Measurements from ENCODE around the gene MPO.

The MPO gene

GRCh38 chr17:58300336-58300735 lies 19.6 kb upstream of the MPO start:
- no peaks in the 10 kb centered on the region for H3K36me3 ChIP-seq (ENCODE audit: control insufficient read depth, insufficient read depth, low read length)
- TF ChIP-seq CTCF (IDR thresholded peaks at IDR 0.05; ENCODE audit: insufficient read depth, low read length, poor library complexity, severe bottlenecking), result no peak
- DNase-seq (ENCODE audit: extremely low read depth, insufficient read length), result no peak
- H3K27me3 ChIP-seq (replicated peaks; ENCODE audit: control insufficient read depth, insufficient read depth, low read length), result no peaks in the 10 kb centered on the region
- no peak overlapping the region for H3K4me3 ChIP-seq (replicated peaks; ENCODE audit: low read depth, low read length)

GRCh38 chr17:58294034-58294433 lies 13.3 kb upstream of the MPO start:
- no peak for TF ChIP-seq CTCF (IDR thresholded peaks at IDR 0.05; ENCODE audit: insufficient read depth, low read length, poor library complexity, severe bottlenecking)
- DNase-seq (ENCODE audit: extremely low read depth, insufficient read length), result no peak
- no peaks in the 10 kb centered on the region for H3K27me3 ChIP-seq (replicated peaks; ENCODE audit: control insufficient read depth, insufficient read depth, low read length)

GRCh38 chr17:58291246-58291645 lies 10.5 kb upstream of the MPO start:
- no peaks in the 10 kb centered on the region for H3K27me3 ChIP-seq (replicated peaks; ENCODE audit: control insufficient read depth, insufficient read depth, low read length)
- H3K36me3 ChIP-seq (ENCODE audit: control insufficient read depth, insufficient read depth, low read length), result no peaks in the 10 kb centered on the region
- no peak overlapping the region for H3K4me3 ChIP-seq (replicated peaks; ENCODE audit: low read depth, low read length)
- no peak for TF ChIP-seq CTCF (IDR thresholded peaks at IDR 0.05; ENCODE audit: insufficient read depth, low read length, poor library complexity, severe bottlenecking)
- DNase-seq (ENCODE audit: extremely low read depth, insufficient read length), result no peak

More at GRCh38 chr17:58294034-58294433, 13.3 kb upstream of the MPO start:
- no peak overlapping the region for H3K4me3 ChIP-seq (replicated peaks; ENCODE audit: low read depth, low read length)
- no peaks in the 10 kb centered on the region for H3K36me3 ChIP-seq (ENCODE audit: control insufficient read depth, insufficient read depth, low read length)

- Histone ChIP-seq H3K27me3 (replicated peaks; ENCODE audit: control insufficient read depth, insufficient read depth, low read length) (no peaks in the 10 kb centered on the region), H3K4me3 (replicated peaks; ENCODE audit: low read depth, low read length) (no peak overlapping the region), H3K36me3 (ENCODE audit: control insufficient read depth, insufficient read depth, low read length) (no peaks in the 10 kb centered on the region)
- TF ChIP-seq CTCF (IDR thresholded peaks at IDR 0.05; ENCODE audit: insufficient read depth, low read length, poor library complexity, severe bottlenecking), result no peak
- no peak for DNase-seq (ENCODE audit: extremely low read depth, insufficient read length)
Observed at GRCh38 chr17:58289869-58290268, 9.1 kb upstream of the MPO start.

- no peaks in the 10 kb centered on the region; the same call in 1 of the 2 replicates for H3K27me3 ChIP-seq (replicated peaks; ENCODE audit: control insufficient read depth, insufficient read depth, low read length)
- DNase-seq (ENCODE audit: extremely low read depth, insufficient read length), result no peak
Observed at GRCh38 chr17:58285422-58285810, 4.7 kb upstream of the MPO start.

More at GRCh38 chr17:58285422-58285810, 4.7 kb upstream of the MPO start:
- TF ChIP-seq CTCF (IDR thresholded peaks at IDR 0.05; ENCODE audit: insufficient read depth, low read length, poor library complexity, severe bottlenecking), result no peak
- no peak overlapping the region for H3K4me3 ChIP-seq (replicated peaks; ENCODE audit: low read depth, low read length)
- no peaks in the 10 kb centered on the region for H3K36me3 ChIP-seq (ENCODE audit: control insufficient read depth, insufficient read depth, low read length)
